NK-92 treated with Interleukin-12 subunit alpha and Interleukin-12 subunit beta, amount 100 ng/mL, for 24 hours (cell line): Measurements from ENCODE around the gene TCF4.

Experiments used
- DNase-seq: peaks from one replicate; lab custom pipeline; 2025; lab: John Stamatoyannopoulos, UW

Gene TCF4

GRCh38 chr18:55179835-55180234, 408.2 kb downstream of the TCF4 start:
- no peak for DNase-seq

- no peak for DNase-seq
Measured at GRCh38 chr18:55179425-55179824, 408.6 kb downstream of the TCF4 start.

GRCh38 chr18:55173291-55173690, 414.7 kb downstream of the TCF4 start:
- no peak for DNase-seq
